IMR-90 (cell line): Measurements from ENCODE around the gene FLYWCH1. TPM values are rescaled to one million over a fixed set of nuclear protein-coding genes. Genes with fewer than 3 reads are reported as not detected.

Experiments
- ATAC-seq: fragments of 200-7000 bp; cut with Tn5 transposase; 2 replicates; pipeline ENCODE4 v1.9.1; 2020; ENCODE audit warnings: low read depth, mild to moderate bottlenecking, moderate library complexity
- BruUV-seq: library from RNA; stranded (reverse); fragments of 400-500 nt; replicated peaks from 2 replicates; lab custom pipeline; 2021; lab: Mats Ljungman, UMichigan
- CTCF ChIA-PET: fragments of 300-600 bp; formaldehyde crosslinking; extraction: SDS; loops from one replicate; lab custom pipeline; 2021; ENCODE audit warnings: antibody characterized with exemption; lab: Yijun Ruan, JAX
- POLR2A ChIA-PET: fragments of 300-600 bp; sonication (Branson Sonifier 250); formaldehyde crosslinking; loops from one replicate; lab custom pipeline; 2022; ENCODE audit warnings: antibody characterized with exemption; ENCODE audit not compliant: unreplicated experiment; lab: Charles Lee
- DNase-seq: peaks from one replicate; pipeline ENCODE4 v3.0.0; 2013
- H2AFZ ChIP-seq: replicated peaks from 2 replicates; pipeline ENCODE3; 2013; ENCODE audit warnings: low read length, mild to moderate bottlenecking; ENCODE audit not compliant: poor library complexity
- H2AK5ac ChIP-seq: 2 replicates; pipeline ENCODE4 v1.6.1; 2013; ENCODE audit warnings: low read depth, low read length, inconsistent platforms
- H2AK9ac ChIP-seq: replicated peaks from 2 replicates; pipeline ENCODE3; 2013; ENCODE audit warnings: mild to moderate bottlenecking, low read depth, low read length, moderate library complexity; ENCODE audit not compliant: poor library complexity
- H2BK120ac ChIP-seq: 2 replicates; pipeline ENCODE4 v1.6.1; 2013; ENCODE audit warnings: low read depth, low read length, inconsistent platforms
- H2BK15ac ChIP-seq: 3 replicates; pipeline ENCODE4 v1.6.1; 2013; ENCODE audit warnings: low read depth, low read length, inconsistent platforms
- H2BK20ac ChIP-seq: 2 replicates; pipeline ENCODE4 v1.6.1; 2013; ENCODE audit warnings: low read depth, mild to moderate bottlenecking, inconsistent platforms, low read length, moderate library complexity
- H2BK5ac ChIP-seq: 2 replicates; pipeline ENCODE4 v1.6.1; 2013; ENCODE audit warnings: mild to moderate bottlenecking, low read depth, low read length, inconsistent platforms; ENCODE audit not compliant: poor library complexity, severe bottlenecking
- H3K14ac ChIP-seq: replicated peaks from 2 replicates; pipeline ENCODE4 v1.6.1; 2013; ENCODE audit warnings: low read depth, low read length, inconsistent platforms
- H3K18ac ChIP-seq: 2 replicates; pipeline ENCODE4 v1.6.1; 2013; ENCODE audit warnings: low read depth, low read length, control low read depth
- H3K23ac ChIP-seq: 2 replicates; pipeline ENCODE4 v1.6.1; 2013; ENCODE audit warnings: low read depth, low read length, inconsistent platforms
- H3K27ac ChIP-seq: 2 replicates; pipeline ENCODE4 v1.5.1; 2013; ENCODE audit warnings: mild to moderate bottlenecking, control low read depth, low read length; ENCODE audit not compliant: insufficient read depth
- H3K27me3 ChIP-seq: 2 replicates; pipeline ENCODE4 v1.6.1; 2013; ENCODE audit warnings: low read length; ENCODE audit not compliant: control insufficient read depth, insufficient read depth
- H3K36me3 ChIP-seq: 2 replicates; pipeline ENCODE4 v1.6.1; 2013; ENCODE audit warnings: low read length, mixed read lengths; ENCODE audit not compliant: control insufficient read depth, insufficient read depth
- H3K4ac ChIP-seq: 2 replicates; pipeline ENCODE4 v1.6.1; 2013; ENCODE audit warnings: low read depth, low read length, inconsistent platforms
- H3K4me1 ChIP-seq: 2 replicates; pipeline ENCODE4 v1.6.1; 2013; ENCODE audit warnings: low read length, mixed read lengths; ENCODE audit not compliant: control insufficient read depth, insufficient read depth
- H3K4me2 ChIP-seq: 2 replicates; pipeline ENCODE4 v1.6.1; 2013; ENCODE audit warnings: low read depth, mild to moderate bottlenecking, control low read depth, low read length, moderate library complexity
- H3K4me3 ChIP-seq: 2 replicates; pipeline ENCODE4 v1.5.1; 2013; ENCODE audit warnings: low read depth, mild to moderate bottlenecking, control low read depth, low read length, moderate library complexity; ENCODE audit not compliant: insufficient read depth
- H3K56ac ChIP-seq: 2 replicates; pipeline ENCODE4 v1.6.1; 2013; ENCODE audit warnings: low read length, inconsistent platforms; ENCODE audit not compliant: insufficient read depth; ENCODE audit errors: extremely low read depth
- H3K79me1 ChIP-seq, 2 experiments: 2 replicates each; pipeline ENCODE4 v1.6.1; 2013; ENCODE audit warnings: low read length in 2 of 2, inconsistent platforms in 1 of 2, low read depth in 1 of 2
- H3K9ac ChIP-seq: 2 replicates; pipeline ENCODE4 v1.6.1; 2013; ENCODE audit warnings: low read depth, low read length, control low read depth
- H3K9me1 ChIP-seq: 2 replicates; pipeline ENCODE4 v1.6.1; 2013; ENCODE audit warnings: low read length, inconsistent platforms; ENCODE audit not compliant: insufficient read depth
- H3K9me3 ChIP-seq: 2 replicates; pipeline ENCODE4 v1.6.1; 2013; ENCODE audit warnings: low read length; ENCODE audit not compliant: control insufficient read depth, insufficient read depth
- H4K20me1 ChIP-seq: 2 replicates; pipeline ENCODE4 v1.6.1; 2013; ENCODE audit warnings: low read length, inconsistent platforms; ENCODE audit not compliant: insufficient read depth
- H4K5ac ChIP-seq: 2 replicates; pipeline ENCODE4 v1.6.1; 2013; ENCODE audit warnings: mild to moderate bottlenecking, low read depth, low read length, control low read depth
- H4K8ac ChIP-seq, 2 experiments: 2 replicates each; pipeline ENCODE4 v1.6.1; 2013; ENCODE audit warnings: low read depth in 2 of 2, low read length in 2 of 2, control low read depth in 1 of 2, inconsistent platforms in 1 of 2
- H4K91ac ChIP-seq: 2 replicates; pipeline ENCODE4 v1.6.1; 2013; ENCODE audit warnings: low read depth, low read length, inconsistent platforms; ENCODE audit not compliant: insufficient read depth
- BHLHE40 ChIP-seq: fragments of 150-350 bp; IDR thresholded peaks from 2 replicates; pipeline ENCODE4 v1.6.1; 2016; ENCODE audit warnings: mild to moderate bottlenecking, low read depth, low read length
- CEBPB ChIP-seq: IDR thresholded peaks from 2 replicates; pipeline ENCODE4 v1.6.1; 2012; ENCODE audit warnings: low read depth, low read length, improper control_type of control experiment
- CHD1 ChIP-seq: IDR thresholded peaks from 2 replicates; pipeline ENCODE4 v1.6.1; 2012; ENCODE audit warnings: low read depth, low read length, improper control_type of control experiment
- CTCF ChIP-seq: conservative IDR thresholded peaks from 2 replicates; pipeline ENCODE4 v1.5.1; 2012; ENCODE audit warnings: mild to moderate bottlenecking, low read depth, low read length, improper control_type of control experiment
- ELK1 ChIP-seq: fragments of 150-350 bp; IDR thresholded peaks from 2 replicates; pipeline ENCODE4 v1.6.1; 2016; ENCODE audit warnings: low read depth, mild to moderate bottlenecking, low read length, moderate library complexity, borderline replicate concordance
- FOS ChIP-seq: fragments of 150-350 bp; IDR thresholded peaks from 2 replicates; pipeline ENCODE4 v1.6.1; 2016; ENCODE audit warnings: low read depth, low read length
- MAFK ChIP-seq: IDR thresholded peaks from 2 replicates; pipeline ENCODE4 v1.6.1; 2012; ENCODE audit warnings: low read depth, low read length, improper control_type of control experiment
- MAZ ChIP-seq: IDR thresholded peaks from 2 replicates; pipeline ENCODE4 v1.6.1; 2012; ENCODE audit warnings: low read depth, mild to moderate bottlenecking, low read length, improper control_type of control experiment, moderate library complexity, borderline replicate concordance
- MXI1 ChIP-seq: IDR thresholded peaks from 2 replicates; pipeline ENCODE4 v1.6.1; 2012; ENCODE audit warnings: low read depth, mild to moderate bottlenecking, low read length, moderate library complexity, borderline replicate concordance
- NFE2L2 ChIP-seq: fragments of 150-350 bp; IDR thresholded peaks from 2 replicates; pipeline ENCODE4 v1.6.1; 2016; ENCODE audit warnings: low read depth, mild to moderate bottlenecking, low read length
- POLR2A ChIP-seq: IDR thresholded peaks from 2 replicates; pipeline ENCODE4 v1.6.1; 2012; ENCODE audit warnings: mild to moderate bottlenecking, low read depth, low read length
- RAD21 ChIP-seq: IDR thresholded peaks from 2 replicates; pipeline ENCODE4 v1.6.1; 2012; ENCODE audit warnings: low read length, improper control_type of control experiment
- RCOR1 ChIP-seq: IDR thresholded peaks from 2 replicates; pipeline ENCODE4 v1.6.1; 2012; ENCODE audit warnings: mild to moderate bottlenecking, low read length, improper control_type of control experiment; ENCODE audit not compliant: insufficient replicate concordance
- RFX5 ChIP-seq: IDR thresholded peaks from 2 replicates; pipeline ENCODE4 v1.8.0; 2012; ENCODE audit warnings: low read depth, mild to moderate bottlenecking, low read length, moderate library complexity
- SMC3 ChIP-seq: fragments of 150-350 bp; IDR thresholded peaks from 2 replicates; pipeline ENCODE4 v1.6.1; 2016; ENCODE audit warnings: low read depth, mild to moderate bottlenecking, antibody characterized with exemption, low read length, moderate library complexity
- USF2 ChIP-seq: fragments of 150-350 bp; IDR thresholded peaks from 2 replicates; pipeline ENCODE4 v1.6.1; 2017; ENCODE audit warnings: mild to moderate bottlenecking, antibody characterized with exemption, low read length, low read depth
- WGBS, 2 experiments: methylation state at CpG; one replicate each; pipeline versions ENCODE4 v1.1.5 to v1.1.7; 2013; ENCODE audit warnings: missing lambda C conversion rate in 2 of 2; ENCODE audit not compliant: insufficient read length in 1 of 2; ENCODE audit errors: extremely low coverage in 2 of 2; 5-methylcytosine and 5-hydroxymethylcytosine counted together
- dilution Hi-C: fragments of 300-500 bp; cut with HindIII; formaldehyde crosslinking; loops from one replicate; pipeline ENCODE4 v1.14.3; 2018; ENCODE audit warnings: low sequenced_read_pairs; ENCODE audit not compliant: unreplicated experiment
- in situ Hi-C: fragments of 300-500 bp; cut with MboI; formaldehyde crosslinking; loops from 3 replicates; pipeline ENCODE4 v1.14.3; 2019; ENCODE audit warnings: low sequenced_read_pairs, inconsistent platforms, mixed read lengths
- intact Hi-C: fragments of 100-400 bp; cut with micrococcal nuclease; formaldehyde crosslinking; loops from 2 replicates; pipeline ENCODE4 v1.10.0; 2022
- polyA plus RNA-seq, 3 experiments: library from polyadenylated mRNA; depleted of rRNA; stranded (reverse); fragments of >200 nt; gene quantifications; 2 replicates each; pipeline ENCODE4 v1.2.3, GENCODE V29; 2012; ENCODE audit warnings: low replicate concordance in 1 of 3
- total RNA-seq: library from RNA; depleted of rRNA; stranded (reverse); fragments of >200 nt; gene quantifications from 2 replicates; pipeline ENCODE4 v1.2.3, GENCODE V29; 2012

The FLYWCH1 gene
- total and polyA plus RNA-seq, 2 of the 4 experiments (the other 2 are of a cell fraction), result 14.3 to 25.2 TPM

GRCh38 chr16:2929693-2930092, 18.0 kb downstream of the FLYWCH1 start:
- ChIA-PET CTCF (no interaction called here), POLR2A (no interaction called here)
- Histone ChIP-seq H4K5ac (no peak overlapping the region), H3K18ac (no peak overlapping the region), H3K9me1 (no peaks in the 10 kb centered on the region), H3K9ac (no peak overlapping the region), H2AK5ac (no peak overlapping the region), H3K4ac (no peak overlapping the region), H3K4me1 (no peaks in the 10 kb centered on the region), H3K56ac (no peak overlapping the region), H4K20me1 (peaks cover under 1% of the 10 kb centered on the region; the same call in 1 of the 2 replicates), H3K79me1 (peaks cover 6 to 28% of the 10 kb centered on the region in 2 experiments), H2BK20ac (no peak overlapping the region), H3K9me3 (no peaks in the 10 kb centered on the region), H2AK9ac (no peak overlapping the region), H2BK5ac (no peak overlapping the region), H2BK15ac (no peak overlapping the region), H4K91ac (no peak overlapping the region), H3K23ac (no peak overlapping the region), H3K4me2 (no peak overlapping the region), H4K8ac (no peak overlapping the region), H3K36me3 (peaks cover 34% of the 10 kb centered on the region), H3K4me3 (no peak overlapping the region), H3K27ac (no peak overlapping the region), H2AFZ (no peak overlapping the region), H3K27me3 (no peaks in the 10 kb centered on the region), H2BK120ac (no peak overlapping the region), H3K14ac (no peak overlapping the region)
- BruUV-seq, result no TSS peak
- TF ChIP-seq MAZ (no peak), ELK1 (no peak), MAFK (no peak), RCOR1 (no peak), RAD21 (no peak), FOS (no peak), CEBPB (no peak), SMC3 (no peak), MXI1 (no peak), POLR2A (no peak), CTCF (no peak), BHLHE40 (no peak), CHD1 (no peak), RFX5 (no peak), USF2 (no peak), NFE2L2 (no peak)
- DNase-seq (no peak), ATAC-seq (no peak)
- intact Hi-C loops, result no loop called here
- dilution Hi-C loops, result no loop called here
- WGBS, 2 experiments, result 93% methylated on average over 3 of the region's 14 CpGs; no CpG with 5 or more reads in 1 of the 2 experiments
- in situ Hi-C loops, result no loop called here
